ENCODE measurements around the gene TSN. TPM values are rescaled to one million over a fixed set of nuclear protein-coding genes. Genes with fewer than 3 reads are reported as not detected.

TSN gene
- total and polyA plus RNA-seq, 10 of the 15 experiments (the other 5 are each of a cell fraction or from before 2014, with no cell fraction given), result 45.6 to 102 (median 59.2) TPM

- no peak overlapping the region for H3K4me3 ChIP-seq
- H3K4me2 ChIP-seq (ENCODE audit: control insufficient read depth, insufficient read depth), result no peak overlapping the region
- RAD21 ChIA-PET (ENCODE audit: unreplicated experiment), result no interaction called here
- no peaks in the 10 kb centered on the region for H3K4me1 ChIP-seq (ENCODE audit: control insufficient read depth, insufficient read depth, low read length)
- no peaks in the 10 kb centered on the region for H3K36me3 ChIP-seq (ENCODE audit: control insufficient read depth in 2 of 2, insufficient read depth in 2 of 2, low read length in 1 of 2)
- H3K27ac ChIP-seq (ENCODE audit: control insufficient read depth, insufficient read depth), result no peak overlapping the region
- CTCF ChIA-PET, result no interaction called here
- WGBS (ENCODE audit: insufficient coverage, insufficient replicate concordance, low lambda C conversion rate, missing lambda C conversion rate), result 49% methylated on average over 3 of the region's 3 CpGs
- SMC1A ChIA-PET (ENCODE audit: uncharacterized antibody, unreplicated experiment), result interaction anchor here (0.6 to 0.7 kb wide), 2 partner anchors 12 to 619 kb away, joined by 3 read pairs; no protein-coding TSS in a partner anchor
- in situ Hi-C loops (cut with MboI) (no loop called here), intact Hi-C loops (cut with micrococcal nuclease; ENCODE audit: unreplicated experiment) (no loop called here)
- no peaks in the 10 kb centered on the region for H3K9me3 ChIP-seq (replicated peaks; ENCODE audit: control insufficient read depth, insufficient read depth, low read length)
- DNase-seq (ENCODE audit: low read depth, low spot score), result no peak
- H4K20me1 ChIP-seq (ENCODE audit: control insufficient read depth, insufficient read depth), result no peaks in the 10 kb centered on the region
- no peak for FAIRE-seq
- H3K79me2 ChIP-seq (ENCODE audit: control insufficient read depth, insufficient read depth, low read length), result no peaks in the 10 kb centered on the region
- no TSS peak for BruUV-seq (replicated peaks)
- no peak overlapping the region for H2AFZ ChIP-seq (ENCODE audit: control insufficient read depth, low read depth, low read length)
- no peak overlapping the region for H3K9ac ChIP-seq (ENCODE audit: control insufficient read depth, insufficient read depth, low read length)
- no peaks in the 10 kb centered on the region; a peak in 2 of 4 replicates for H3K27me3 ChIP-seq (replicated peaks in 1 of 2; ENCODE audit: control insufficient read depth in 2 of 2, insufficient read depth in 2 of 2, low read length in 1 of 2)
- POLR2A ChIA-PET, result no interaction called here
- ATAC-seq, result no peak
- no peak for TF ChIP-seq EGR1 (IDR thresholded peaks at IDR 0.05; ENCODE audit: borderline replicate concordance in 1 of 2, low read depth in 2 of 2, low read length in 2 of 2)
- TF ChIP-seq RFX5 (IDR thresholded peaks at IDR 0.05; ENCODE audit: low read depth, low read length), result no peak
- no peak for TF ChIP-seq CHD2 (IDR thresholded peaks at IDR 0.05; ENCODE audit: borderline replicate concordance, low read depth, low read length)
- no peak for TF ChIP-seq ZNF384 (IDR thresholded peaks at IDR 0.05; ENCODE audit: borderline replicate concordance, low read depth, low read length)
- TF ChIP-seq PRDM15 (CRISPR knock-in tag; IDR thresholded peaks at IDR 0.05), result no peak
- no peak for TF ChIP-seq ZNF274 (IDR thresholded peaks at IDR 0.05; ENCODE audit: insufficient read depth, insufficient read length)
- TF ChIP-seq BACH1 (IDR thresholded peaks at IDR 0.05; ENCODE audit: borderline replicate concordance), result no peak
- TF ChIP-seq SRF (IDR thresholded peaks at IDR 0.05; ENCODE audit: low read depth in 2 of 2, low read length in 2 of 2), result no peak
- no peak for TF ChIP-seq MLLT1 (IDR thresholded peaks at IDR 0.05)
- no peak for TF ChIP-seq SUZ12 (IDR thresholded peaks at IDR 0.05; ENCODE audit: unreplicated experiment)
- no peak for TF ChIP-seq E2F4 (IDR thresholded peaks at IDR 0.05; ENCODE audit: low read depth, low read length)
- TF ChIP-seq POLR2AphosphoS5 (IDR thresholded peaks at IDR 0.05; ENCODE audit: low read length), result no peak
- no peak for TF ChIP-seq NR2C1 (IDR thresholded peaks at IDR 0.05)
- TF ChIP-seq MAX (IDR thresholded peaks at IDR 0.05; ENCODE audit: low read depth, low read length), result no peak
- TF ChIP-seq ZBTB4 (CRISPR knock-in tag; IDR thresholded peaks at IDR 0.05), result no peak
These were observed 35.8 kb downstream of the TSN start for GRCh38 chr2:121791290-121791689.
